Right cardiac atrium (tissue), 5 donors: ENCODE data around the gene DLST. TPM values are rescaled to one million over a fixed set of nuclear protein-coding genes. Genes with fewer than 3 reads are reported as not detected.

Source experiments
- ATAC-seq, 2 donors: fragments of 200-7000 bp; cut with Tn5 transposase; one replicate each; pipeline versions ENCODE4 v1.8.0 to v1.9.1; 2020; ENCODE audit warnings: moderate library complexity in 2 of 2, mild to moderate bottlenecking in 1 of 2
- DNase-seq, 3 donors: peaks; one replicate each; pipeline ENCODE4 v3.0.0-alpha.2; 2020
- H3K27ac ChIP-seq: one replicate; pipeline ENCODE4 v1.5.1; 2013; ENCODE audit warnings: mild to moderate bottlenecking, low read length, control low read depth, moderate library complexity
- H3K27me3 ChIP-seq: one replicate; pipeline ENCODE4 v1.6.1; 2013; ENCODE audit not compliant: control insufficient read depth, insufficient read depth
- H3K4me1 ChIP-seq: one replicate; pipeline ENCODE4 v1.6.1; 2013; ENCODE audit warnings: low read length; ENCODE audit not compliant: control insufficient read depth, insufficient read depth
- H3K4me3 ChIP-seq: one replicate; pipeline ENCODE4 v1.5.1; 2013; ENCODE audit warnings: low read length, control low read depth
- H3K9me3 ChIP-seq: one replicate; pipeline ENCODE4 v1.6.1; 2013; ENCODE audit warnings: low read length; ENCODE audit not compliant: control insufficient read depth
- WGBS: extraction: QIAGEN DNeasy Blood & Tissue Kit; methylation state at CpG from one replicate; pipeline ENCODE4 v1.1.7; 2013; 5-methylcytosine and 5-hydroxymethylcytosine counted together
- intact Hi-C, 4 donors: fragments of 100-400 bp; cut with DNase I; formaldehyde crosslinking; loops; one replicate each; pipeline versions ENCODE4 v1.11.0 to v1.14.0; 2022 to 2023
- polyA plus RNA-seq: library from polyadenylated mRNA; stranded (reverse); fragments of 200-250 nt; gene quantifications from one replicate; pipeline ENCODE4 v1.2.3, GENCODE V29; 2013
- total RNA-seq, 4 donors: library from RNA; stranded (reverse); fragmentation: NEBNext Ultra II Directional; extraction: Animal tissue kit (Norgen Biotek cat#: 25700); gene quantifications; one replicate each; pipeline ENCODE4 v1.2.1, GENCODE V29; 2021
- donor health status: healthy with polysubstance abuse.
- donor health status: DM: no; HTN: yes; CAD: no.
- donor health status: DM: no; HTN: no; CAD: no.
- donor health status: DM: no; HTN: yes; CAD: no; lungs with severe emphysema.
- donor health status: DM: yes; HTN: yes; CAD: no.

DLST gene
- total and polyA plus RNA-seq, 5 donors, result 87.6 to 148 (median 142) TPM

DNA sequence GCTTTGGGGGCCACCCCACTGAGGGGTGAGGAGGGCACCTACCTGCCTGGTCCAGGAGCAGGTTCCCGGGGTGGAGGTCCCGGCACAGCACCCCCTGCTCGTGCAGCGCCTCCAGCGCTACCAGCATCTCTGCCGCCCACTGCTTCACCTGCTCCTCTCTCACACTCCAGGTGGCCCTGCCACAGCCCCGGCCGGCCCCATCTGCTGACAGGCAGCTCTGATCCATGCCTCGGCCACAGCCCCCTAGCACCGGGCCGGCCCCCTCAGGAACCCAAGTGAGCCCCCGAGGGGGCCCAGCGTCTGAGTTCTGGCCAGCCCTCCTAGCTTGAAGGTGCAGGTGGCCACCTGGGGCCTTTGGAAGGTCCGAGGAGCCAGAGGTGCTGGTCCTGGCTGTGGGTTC is 27.8 kb downstream of the DLST start:
- ATAC-seq (no peak), DNase-seq (peak in 1 of 3 donors; percentile 66)
- WGBS, result 93% methylated on average over 14 of the region's 14 CpGs
- Histone ChIP-seq H3K27ac (no peak overlapping the region), H3K9me3 (no peaks in the 10 kb centered on the region), H3K4me3 (no peak overlapping the region), H3K4me1 (peaks cover 24% of the 10 kb centered on the region), H3K27me3 (no peaks in the 10 kb centered on the region)
- intact Hi-C loops, result loop anchor here in 2 of 4 donors (5.0 kb wide), 1 partner anchor 47 kb away; no protein-coding TSS in a partner anchor

DNA sequence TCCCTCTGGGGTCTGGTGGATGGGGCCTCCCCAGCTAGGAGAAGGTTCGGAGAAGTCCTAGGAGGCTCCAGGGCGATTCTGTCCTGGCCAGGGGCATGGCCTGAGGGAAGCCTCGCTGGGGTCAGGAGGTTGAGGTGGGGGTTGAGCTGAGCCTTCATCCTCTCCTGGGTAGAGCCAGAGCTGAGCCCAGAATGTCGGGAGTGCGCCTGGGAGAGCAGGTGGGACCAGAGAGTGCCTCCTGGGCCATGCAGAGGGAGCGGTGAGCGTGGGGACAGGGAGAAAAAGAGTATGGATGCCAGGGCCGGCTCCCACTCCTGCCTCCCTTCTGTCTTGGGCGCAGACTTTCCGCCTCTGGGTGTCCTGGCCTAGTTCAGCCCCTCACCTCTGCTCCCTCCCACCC is 28.2 kb downstream of the DLST start:
- ATAC-seq, result no peak
- 94% methylated on average over 10 of the region's 10 CpGs for WGBS
- DNase-seq, result no peak
- intact Hi-C loops, result loop anchor here in 2 of 4 donors (5.0 to 10.0 kb wide), 3 partner anchors 48 to 185 kb away; no protein-coding TSS in a partner anchor
- H3K4me1 ChIP-seq, result peaks cover 24% of the 10 kb centered on the region
- H3K27ac ChIP-seq, result no peak overlapping the region
- H3K9me3 ChIP-seq, result no peaks in the 10 kb centered on the region
- H3K4me3 ChIP-seq, result no peak overlapping the region
- no peaks in the 10 kb centered on the region for H3K27me3 ChIP-seq

- 54% methylated on average over 10 of the region's 10 CpGs for WGBS
- H3K4me1 ChIP-seq, result peaks cover 24% of the 10 kb centered on the region
- intact Hi-C loops, result loop anchor here in 2 of 4 donors (5.0 to 10.0 kb wide), 2 partner anchors 177 to 184 kb away; no protein-coding TSS in a partner anchor
Measured at GRCh38 chr14:74910556-74910955, 28.8 kb downstream of the DLST start.

GRCh38 chr14:74911221-74911620 is 29.5 kb downstream of the DLST start:
- Histone ChIP-seq H3K4me1 (peaks cover 25% of the 10 kb centered on the region), H3K4me3 (no peak overlapping the region), H3K27me3 (no peaks in the 10 kb centered on the region), H3K9me3 (no peaks in the 10 kb centered on the region), H3K27ac (no peak overlapping the region)
- WGBS, result 96% methylated on average over 6 of the region's 6 CpGs
- intact Hi-C loops, result loop anchor here in 2 of 4 donors (5.0 to 10.0 kb wide), 2 partner anchors 176 to 184 kb away; no protein-coding TSS in a partner anchor
- DNase-seq (peak in 1 of 3 donors; percentile 48), ATAC-seq (no peak)

More at GRCh38 chr14:74910556-74910955, 28.8 kb downstream of the DLST start:
- Histone ChIP-seq H3K27me3 (no peaks in the 10 kb centered on the region), H3K4me3 (no peak overlapping the region), H3K27ac (no peak overlapping the region), H3K9me3 (no peaks in the 10 kb centered on the region)
- no peak for ATAC-seq
- no peak for DNase-seq

GRCh38 chr14:74911704-74912103 is 30.0 kb downstream of the DLST start:
- peaks cover 25% of the 10 kb centered on the region for H3K4me1 ChIP-seq
- WGBS, result 94% methylated on average over 5 of the region's 5 CpGs
- H3K27ac ChIP-seq, result no peak overlapping the region
- ATAC-seq (no peak), DNase-seq (peak in 1 of 3 donors; percentile 54)
- H3K9me3 ChIP-seq, result no peaks in the 10 kb centered on the region
- H3K4me3 ChIP-seq, result no peak overlapping the region
- H3K27me3 ChIP-seq, result no peaks in the 10 kb centered on the region
- intact Hi-C loops, result loop anchor here in 3 of 4 donors (2.0 to 10.0 kb wide), 3 partner anchors 176 to 183 kb away; no protein-coding TSS in a partner anchor

GRCh38 chr14:74912111-74912510 is 30.4 kb downstream of the DLST start:
- ATAC-seq, result no peak
- Histone ChIP-seq H3K27ac (no peak overlapping the region), H3K4me1 (peaks cover 25% of the 10 kb centered on the region), H3K9me3 (no peaks in the 10 kb centered on the region), H3K4me3 (no peak overlapping the region), H3K27me3 (no peaks in the 10 kb centered on the region)
- DNase-seq, result no peak
- WGBS, result 92% methylated on average over 6 of the region's 6 CpGs
- intact Hi-C loops, result loop anchor here in 3 of 4 donors (2.0 to 10.0 kb wide), 3 partner anchors 175 to 183 kb away; no protein-coding TSS in a partner anchor

GRCh38 chr14:74912801-74913200 is 31.1 kb downstream of the DLST start:
- intact Hi-C loops, result loop anchor here in 3 of 4 donors (2.0 to 10.0 kb wide), 3 partner anchors 174 to 182 kb away; no protein-coding TSS in a partner anchor
- Histone ChIP-seq H3K27ac (no peak overlapping the region), H3K4me3 (no peak overlapping the region), H3K9me3 (no peaks in the 10 kb centered on the region), H3K4me1 (peaks cover 25% of the 10 kb centered on the region), H3K27me3 (no peaks in the 10 kb centered on the region)
- 91% methylated on average over 10 of the region's 10 CpGs for WGBS
- ATAC-seq (no peak), DNase-seq (peak in 1 of 3 donors; percentile 64)

DNA sequence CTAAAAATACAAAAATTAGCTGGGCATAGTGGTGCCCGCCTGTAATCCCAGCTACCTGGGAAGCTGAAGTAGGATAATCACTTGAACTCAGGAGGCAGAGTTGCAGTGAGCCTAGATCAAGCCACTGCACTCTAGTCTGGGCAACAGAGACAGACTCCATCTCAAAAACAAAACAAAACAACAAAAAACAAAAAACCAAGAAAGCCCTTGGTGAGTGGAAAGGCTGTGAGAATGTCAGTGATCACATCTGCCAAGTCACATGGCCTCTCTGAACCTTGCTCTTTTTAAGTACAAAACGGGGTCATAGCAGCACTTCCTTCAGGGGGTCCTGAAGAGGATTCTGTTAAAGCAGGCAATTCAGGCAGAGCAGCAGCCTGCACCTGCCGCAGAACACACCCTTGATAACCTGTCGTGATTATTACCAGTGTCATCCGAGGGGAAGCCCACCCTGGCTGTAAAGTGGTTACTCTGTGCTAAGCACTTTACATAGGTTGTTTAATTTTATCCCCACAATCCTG is 31.7 kb downstream of the DLST start:
- H3K4me1 ChIP-seq, result peaks cover 19% of the 10 kb centered on the region
- 71% methylated on average over 5 of the region's 5 CpGs for WGBS

GRCh38 chr14:74913986-74914573 is 32.4 kb downstream of the DLST start:
- H3K4me3 ChIP-seq, result no peak overlapping the region
- H3K9me3 ChIP-seq, result no peaks in the 10 kb centered on the region
- WGBS, result 37% methylated on average over 6 of the region's 6 CpGs
- H3K4me1 ChIP-seq, result peaks cover 16% of the 10 kb centered on the region
- intact Hi-C loops, result loop anchor here in 3 of 4 donors (2.0 to 10.0 kb wide), 3 partner anchors 173 to 181 kb away; no protein-coding TSS in a partner anchor
- no peaks in the 10 kb centered on the region for H3K27me3 ChIP-seq
- peak; percentile 75 to 90 (median 85) for DNase-seq
- H3K27ac ChIP-seq, result no peak overlapping the region
- peak; percentile 47 to 50 for ATAC-seq

More for the DNA sequence above, 31.7 kb downstream of the DLST start:
- no peak for ATAC-seq
- Histone ChIP-seq H3K27ac (no peak overlapping the region), H3K9me3 (no peaks in the 10 kb centered on the region), H3K27me3 (no peaks in the 10 kb centered on the region), H3K4me3 (no peak overlapping the region)
- no peak for DNase-seq
- intact Hi-C loops, result loop anchor here in 3 of 4 donors (2.0 to 10.0 kb wide), 3 partner anchors 174 to 181 kb away; no protein-coding TSS in a partner anchor

DNA sequence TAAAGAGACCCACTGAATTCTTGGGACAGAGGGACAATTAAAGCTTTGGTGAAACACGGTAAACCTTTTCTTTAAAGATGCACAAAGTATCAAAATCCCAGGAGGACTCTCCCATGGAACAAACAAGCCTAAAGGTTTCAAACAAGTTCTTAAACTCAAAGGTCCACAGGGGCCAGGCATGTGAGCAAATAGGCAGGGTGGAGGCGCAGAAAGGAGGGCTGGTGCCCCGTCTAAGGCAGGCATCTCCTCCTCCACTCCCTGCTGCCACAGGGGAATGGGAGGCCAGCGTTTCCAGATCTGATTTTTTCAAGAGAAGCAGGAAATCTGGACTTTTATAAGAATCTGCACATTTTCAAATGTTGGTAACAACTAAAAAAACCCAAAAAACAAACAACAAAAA is 33.7 kb downstream of the DLST start:
- H3K27ac ChIP-seq, result no peak overlapping the region

DNA sequence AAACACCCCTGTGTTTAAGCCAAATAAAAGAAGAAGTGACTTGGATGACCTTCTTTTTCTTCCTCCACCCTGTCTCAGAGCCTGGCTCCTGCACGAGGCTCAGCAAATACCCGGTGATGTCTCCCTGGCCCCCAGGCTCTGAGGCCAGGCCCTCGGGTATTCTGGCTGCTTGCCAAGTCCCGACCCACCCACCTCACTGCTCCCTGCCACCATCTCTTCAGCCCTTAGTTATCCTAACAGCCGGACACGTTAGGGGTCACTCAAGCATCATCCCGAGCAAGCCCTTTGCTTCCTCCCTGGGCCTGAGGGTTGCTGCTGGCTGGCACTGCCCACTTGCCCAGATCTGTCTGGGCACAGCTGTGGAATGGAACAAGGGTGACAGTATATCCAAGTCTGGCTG is 34.1 kb downstream of the DLST start:
- intact Hi-C loops, result loop anchor here in 1 of 4 donors (10.0 kb wide), 1 partner anchor 179 kb away; no protein-coding TSS in a partner anchor
- peaks cover 16% of the 10 kb centered on the region for H3K4me1 ChIP-seq
- WGBS, result 41% methylated on average over 7 of the region's 7 CpGs
- H3K27me3 ChIP-seq, result no peaks in the 10 kb centered on the region
- no peak overlapping the region for H3K4me3 ChIP-seq
- DNase-seq (peak in 1 of 3 donors; percentile 54), ATAC-seq (no peak)
- no peak overlapping the region for H3K27ac ChIP-seq
- no peaks in the 10 kb centered on the region for H3K9me3 ChIP-seq

More for the DNA sequence above, 33.7 kb downstream of the DLST start:
- Histone ChIP-seq H3K27me3 (no peaks in the 10 kb centered on the region), H3K9me3 (no peaks in the 10 kb centered on the region), H3K4me3 (no peak overlapping the region), H3K4me1 (peaks cover 16% of the 10 kb centered on the region)
- ATAC-seq (no peak), DNase-seq (peak in 1 of 3 donors; percentile 58)
- intact Hi-C loops, result loop anchor here in 1 of 4 donors (10.0 kb wide), 1 partner anchor 179 kb away; no protein-coding TSS in a partner anchor
- WGBS, result 64% methylated on average over 4 of the region's 4 CpGs
